Pancreas (tissue), 10 donors: ENCODE data around the gene EDAR. TPM values are rescaled to one million over a fixed set of nuclear protein-coding genes. Genes with fewer than 3 reads are reported as not detected.

Experiments
- ATAC-seq, 4 donors: fragments of 200-7000 bp; cut with Tn5 transposase; one replicate each; pipeline versions ENCODE4 v1.8.0 to v1.9.1; 2020; ENCODE audit warnings: mild to moderate bottlenecking in 4 of 4, moderate library complexity in 4 of 4
- DNase-seq, 6 donors: peaks; one replicate each; pipeline ENCODE4 v3.0.0-alpha.2; 2020
- FAIRE-seq: peaks from 2 replicates; lab custom pipeline; 2012; peaks lifted over from hg19 to GRCh38; lab: Jason Lieb, UNC
- H3K27ac ChIP-seq, 4 donors: fragments of 200-600 bp; sonication (generic); 1 replicate in 3 of 4; 2 replicates in 1 of 4; pipeline versions ENCODE4 v1.5.0 to v1.8.0; 2020
- H3K27me3 ChIP-seq, 4 donors: fragments of 200-600 bp; one replicate each; pipeline ENCODE4 v1.8.0; 2021
- H3K36me3 ChIP-seq, 3 donors: fragments of 200-600 bp; sonication (generic) in 1 of 3; one replicate each; pipeline versions ENCODE4 v1.5.0 to v1.8.0; 2020 to 2021
- H3K4me1 ChIP-seq, 3 donors: fragments of 200-600 bp; one replicate each; pipeline ENCODE4 v1.8.0; 2021
- H3K4me3 ChIP-seq, 4 donors: fragments of 200-600 bp; sonication (generic) in 2 of 4; one replicate each; pipeline versions ENCODE4 v1.5.0 to v1.8.0; 2020 to 2021
- H3K9me3 ChIP-seq, 4 donors: fragments of 200-600 bp; one replicate each; pipeline ENCODE4 v1.8.0; 2021
- CTCF ChIP-seq, 4 donors: fragments of 200-600 bp; sonication (generic) in 3 of 4; IDR thresholded peaks; one replicate each; pipeline versions ENCODE4 v1.5.0 to v1.8.0; 2021; ENCODE audit warnings: antibody characterized with exemption in 4 of 4
- WGBS, 2 donors: extraction: QIAGEN DNeasy Blood & Tissue Kit; methylation state at CpG; one replicate each; pipeline ENCODE4 v1.1.7; 2013; 5-methylcytosine and 5-hydroxymethylcytosine counted together
- intact Hi-C, 3 donors: fragments of 100-400 bp; cut with DNase I; formaldehyde crosslinking; loops; one replicate each; pipeline versions ENCODE4 v1.11.1 to v1.14.2; 2022
- polyA plus RNA-seq, 2 donors: library from polyadenylated mRNA; stranded (reverse); fragments of 200-250 nt; gene quantifications; one replicate each; pipeline ENCODE4 v1.2.3, GENCODE V29; 2013
- total RNA-seq, 6 donors: library from RNA; stranded (reverse); fragmentation: NEBNext Ultra II Directional in 4 of 6; extraction: Animal tissue kit (Norgen Biotek cat#: 25700) in 4 of 6; gene quantifications; one replicate each; pipeline versions ENCODE4 v1.2.1 to v1.2.4, GENCODE V29; 2021 to 2023
- donor health status: healthy with polysubstance abuse.
- donor health status: DM: no; HTN: no; CAD: no; lungs with moderate emphysema.
- donor health status: DM: no; HTN: no; CAD: no.
- donor health status: control.
- donor health status: control.
- donor health status: Bipolar disorder and iron deficiency.
- donor health status: DM: yes; HTN: yes; CAD: no.
- donor health status: DM: no; HTN: no; CAD: no.
- donor health status: DM: no; HTN: no; CAD: no.
- donor health status: DM: yes; HTN: yes; CAD: no.

The EDAR gene
- total and polyA plus RNA-seq, 8 donors = 0.05 to 0.41 (median 0.12) TPM

DNA sequence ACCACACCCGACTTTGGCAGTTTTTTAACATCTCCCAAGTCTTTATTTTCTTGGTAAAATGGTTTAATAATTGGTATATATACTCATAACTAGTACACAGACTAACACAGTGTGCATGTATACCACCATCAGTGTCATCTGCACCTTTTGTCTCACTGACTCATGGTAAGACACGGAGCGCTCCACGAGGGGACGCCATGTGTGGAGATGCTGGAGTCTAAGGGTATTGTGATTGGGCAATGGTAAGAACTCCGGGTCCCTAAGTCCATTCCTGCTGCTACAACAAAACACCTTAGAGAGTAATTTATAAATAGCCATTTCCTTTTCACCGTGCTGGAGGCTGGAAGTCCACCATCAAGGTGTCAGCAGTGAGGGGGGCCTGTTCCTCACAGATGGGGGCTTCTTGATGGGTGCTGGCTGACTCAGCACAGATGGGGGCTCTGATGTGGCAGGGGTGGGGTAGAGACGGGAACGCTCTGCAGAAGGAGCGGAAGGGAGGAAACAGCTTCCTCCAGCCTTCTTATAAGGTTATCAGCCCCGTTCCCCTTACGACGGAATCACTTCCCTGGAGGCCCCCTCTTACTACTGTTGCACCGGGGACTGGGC lies 42.0 kb upstream of the EDAR start:
- H3K36me3 ChIP-seq = no peaks in the 10 kb centered on the region
- no peaks in the 10 kb centered on the region for H3K9me3 ChIP-seq
- no peaks in the 10 kb centered on the region for H3K4me1 ChIP-seq
- WGBS, 2 donors = 56 to 62% methylated on average over 14 of the region's 14 CpGs
- no peak for DNase-seq
- H3K27me3 ChIP-seq = no peaks in the 10 kb centered on the region
- FAIRE-seq = no peak
- ATAC-seq = no peak
- no peak for TF ChIP-seq CTCF (IDR thresholded peaks at IDR 0.05)
- peak overlapping the region; percentile 7 to 52 (median 30) for H3K4me3 ChIP-seq
- intact Hi-C loops = no loop called here
- no peak overlapping the region for H3K27ac ChIP-seq

DNA sequence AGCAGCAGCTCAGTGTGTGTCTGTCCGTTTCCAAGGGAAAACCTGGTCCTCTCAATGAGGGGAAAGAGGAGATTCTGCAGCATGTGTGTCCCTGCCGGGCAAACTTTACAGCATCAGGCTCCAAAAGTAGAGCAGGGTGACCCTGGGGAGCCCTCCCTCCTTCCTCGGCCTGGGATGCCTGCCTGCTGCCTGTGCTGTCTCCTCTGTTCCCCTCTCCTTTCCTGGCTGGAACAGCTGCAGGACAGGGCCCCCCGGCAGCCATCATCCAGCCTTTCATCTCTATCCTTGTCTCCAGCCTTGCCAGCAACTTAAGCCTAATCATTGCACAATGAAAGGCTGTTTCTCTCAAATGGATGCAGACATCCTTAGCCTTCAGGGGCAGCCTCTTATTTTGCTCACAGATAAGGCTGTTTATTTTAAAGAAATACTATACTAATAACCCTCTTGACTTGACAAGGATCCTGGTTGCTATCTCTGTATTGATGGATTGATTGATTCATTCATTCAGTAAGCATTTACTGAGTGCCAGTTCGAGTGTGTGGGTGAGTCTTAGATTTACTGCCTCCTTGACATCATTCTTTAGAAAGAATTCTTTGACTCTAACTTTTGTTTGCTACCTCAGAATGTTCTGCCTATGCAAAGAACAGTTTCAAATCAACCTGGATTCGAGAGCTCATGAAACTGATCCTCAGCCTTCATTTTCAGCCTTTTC lies 40.6 kb upstream of the EDAR start:
- no peak overlapping the region for H3K4me3 ChIP-seq
- H3K27ac ChIP-seq = no peak overlapping the region
- FAIRE-seq (no peak), DNase-seq (no peak), ATAC-seq (no peak)
- H3K4me1 ChIP-seq = no peaks in the 10 kb centered on the region
- TF ChIP-seq CTCF (IDR thresholded peaks at IDR 0.05) = no peak
- no peaks in the 10 kb centered on the region for H3K36me3 ChIP-seq
- H3K9me3 ChIP-seq = no peaks in the 10 kb centered on the region
- H3K27me3 ChIP-seq = no peaks in the 10 kb centered on the region
- intact Hi-C loops = no loop called here
- 69 to 70% methylated on average over 6 of the region's 6 CpGs for WGBS, 2 donors

- WGBS, 2 donors = 74 to 78% methylated on average over 5 of the region's 5 CpGs
- Histone ChIP-seq H3K27ac (no peak overlapping the region), H3K4me3 (no peak overlapping the region), H3K27me3 (no peaks in the 10 kb centered on the region), H3K4me1 (no peaks in the 10 kb centered on the region), H3K36me3 (no peaks in the 10 kb centered on the region), H3K9me3 (no peaks in the 10 kb centered on the region)
- TF ChIP-seq CTCF (IDR thresholded peaks at IDR 0.05) = no peak
- ATAC-seq (no peak), FAIRE-seq (no peak), DNase-seq (no peak)
- intact Hi-C loops = no loop called here
These were observed 39.9 kb upstream of the EDAR start for GRCh38 chr2:109028738-109029489.

GRCh38 chr2:109028277-109028676 lies 39.3 kb upstream of the EDAR start:
- FAIRE-seq (no peak), ATAC-seq (no peak), DNase-seq (no peak)
- intact Hi-C loops = no loop called here
- Histone ChIP-seq H3K27ac (no peak overlapping the region), H3K4me3 (no peak overlapping the region), H3K4me1 (no peaks in the 10 kb centered on the region), H3K27me3 (no peaks in the 10 kb centered on the region), H3K36me3 (no peaks in the 10 kb centered on the region), H3K9me3 (no peaks in the 10 kb centered on the region)
- TF ChIP-seq CTCF (IDR thresholded peaks at IDR 0.05) = no peak
- WGBS, 2 donors = 83 to 87% methylated on average over 6 of the region's 6 CpGs
